HepG2 (cell line): ENCODE measurements around the gene NACC2. TPM values are rescaled to one million over a fixed set of nuclear protein-coding genes. Genes with fewer than 3 reads are reported as not detected.
A peak's percentile ranks its signal among the peaks of the same experiment; 100 is the strongest.

Experiments
- BORCS8-MEF2B ChIP-seq: sonication (generic); formaldehyde crosslinking; IDR thresholded peaks from 2 replicates; pipeline ENCODE4 v1.8.0; 2022; ENCODE audit warnings: mild to moderate bottlenecking, missing genetic modification reagents
- EEA1 ChIP-seq: sonication (generic); formaldehyde crosslinking; IDR thresholded peaks from 2 replicates; pipeline ENCODE4 v1.5.1; 2020; ENCODE audit warnings: mild to moderate bottlenecking, missing genetic modification reagents, borderline replicate concordance
- FOXJ3 ChIP-seq: sonication (generic); formaldehyde crosslinking; IDR thresholded peaks from 2 replicates; pipeline ENCODE4 v1.4.0; 2020; ENCODE audit warnings: missing genetic modification reagents, mild to moderate bottlenecking, borderline replicate concordance
- HNRNPLL ChIP-seq: fragments of 200-400 bp; formaldehyde crosslinking; IDR thresholded peaks from 2 replicates; pipeline ENCODE4 v1.6.1; 2017; ENCODE audit warnings: mild to moderate bottlenecking, low read depth, low read length; ENCODE audit not compliant: poor library complexity, severe bottlenecking
- KDM2A ChIP-seq: sonication (generic); formaldehyde crosslinking; IDR thresholded peaks from 2 replicates; pipeline ENCODE4 v1.4.0; 2020; ENCODE audit warnings: low read depth, missing genetic modification reagents, borderline replicate concordance
- MNT ChIP-seq: fragments of 450-650 bp; IDR thresholded peaks from 2 replicates; pipeline ENCODE4 v1.6.1; 2016
- NFKBIZ ChIP-seq: IDR thresholded peaks from 2 replicates; pipeline ENCODE4 v1.6.1; 2018; ENCODE audit warnings: missing genetic modification reagents, missing compliant biosample characterization
- RBM39 ChIP-seq: fragments of 200-400 bp; formaldehyde crosslinking; IDR thresholded peaks from one replicate; pipeline ENCODE4 v1.6.1; 2018; ENCODE audit warnings: antibody characterized with exemption, mild to moderate bottlenecking, low read depth, low read length; ENCODE audit not compliant: poor library complexity, severe bottlenecking
- STAT6 ChIP-seq: sonication (generic); formaldehyde crosslinking; IDR thresholded peaks from 2 replicates; pipeline ENCODE4 v1.4.0; 2020; ENCODE audit warnings: missing genetic modification reagents, mild to moderate bottlenecking, borderline replicate concordance
- U2AF1 ChIP-seq: fragments of 200-400 bp; formaldehyde crosslinking; optimal IDR thresholded peaks from 2 replicates; pipeline ENCODE3; 2017; ENCODE audit warnings: mild to moderate bottlenecking, low read depth, low read length
- ZBTB14 ChIP-seq: sonication (generic); formaldehyde crosslinking; IDR thresholded peaks from 2 replicates; pipeline ENCODE4 v1.4.0; 2020; ENCODE audit warnings: missing genetic modification reagents
- ZNF101 ChIP-seq: sonication (generic); formaldehyde crosslinking; IDR thresholded peaks from 2 replicates; pipeline ENCODE4 v1.4.0; 2020; ENCODE audit warnings: mild to moderate bottlenecking, low read depth, missing genetic modification reagents, borderline replicate concordance
- ZNF607 ChIP-seq: sonication (generic); formaldehyde crosslinking; IDR thresholded peaks from 2 replicates; pipeline ENCODE4 v1.5.1; 2020; ENCODE audit warnings: missing genetic modification reagents, mild to moderate bottlenecking, borderline replicate concordance
- ZNF703 ChIP-seq: sonication (generic); formaldehyde crosslinking; IDR thresholded peaks from 2 replicates; pipeline ENCODE4 v1.5.1; 2020; ENCODE audit warnings: missing genetic modification reagents, mild to moderate bottlenecking, moderate library complexity, borderline replicate concordance
- ZNF776 ChIP-seq: sonication (generic); formaldehyde crosslinking; IDR thresholded peaks from 2 replicates; pipeline ENCODE4 v1.4.0; 2020; ENCODE audit warnings: mild to moderate bottlenecking, missing genetic modification reagents
- polyA plus RNA-seq, 8 experiments: library from polyadenylated mRNA; depleted of rRNA in 3 of 8; stranded (reverse) in 7 of 8; unstranded in 1 of 8; fragments of >200 nt; fragmentation: Illumina TruSeq in 4 of 8; extraction: Trizol in 4 of 8; gene quantifications; 2 replicates each; pipeline versions ENCODE4 v1.2.1 to v1.2.3, GENCODE V29; 2011 to 2016; ENCODE audit warnings: low read depth in 4 of 8, missing spikeins in 1 of 8, mixed read lengths in 1 of 8; ENCODE audit not compliant: insufficient read depth in 1 of 8
- total RNA-seq, 5 experiments: library from RNA; depleted of rRNA; stranded (reverse); fragments of >200 nt; fragmentation: Illumina TruSeq; extraction: Trizol; gene quantifications; 2 replicates each; pipeline ENCODE4 v1.2.3, GENCODE V29; 2016; ENCODE audit warnings: low read depth in 1 of 5

NACC2 gene
- total and polyA plus RNA-seq, 2 of the 13 experiments (the other 11 are each of a cell fraction or from before 2014, with no cell fraction given): 5.9 to 12.3 TPM

- peak; percentile 70 for TF ChIP-seq ZBTB14 (CRISPR knock-in tag)
- 0 out of 2 replicates have a peak, but pooled peaks have one; percentile 40 for TF ChIP-seq ZNF607 (CRISPR knock-in tag)
- TF ChIP-seq NFKBIZ: no peak
- no peak for TF ChIP-seq ZNF101 (CRISPR knock-in tag)
- no peak for TF ChIP-seq HNRNPLL
- no peak for TF ChIP-seq STAT6
- TF ChIP-seq ZNF703 (CRISPR knock-in tag): no peak; the same call in 1 of the 2 replicates
- TF ChIP-seq MNT: no peak
- no peak for TF ChIP-seq ZNF776 (CRISPR knock-in tag)
- TF ChIP-seq U2AF1: no peak
- no peak for TF ChIP-seq BORCS8-MEF2B (CRISPR knock-in tag)
- no peak for TF ChIP-seq FOXJ3 (CRISPR knock-in tag)
- no peak for TF ChIP-seq RBM39
- peak; percentile 64 for TF ChIP-seq KDM2A (CRISPR knock-in tag)
- TF ChIP-seq EEA1 (CRISPR knock-in tag): no peak
These were observed 851 bp downstream of the NACC2 start (continued) for GRCh38 chr9:136093995-136094881.
